Measurements from ENCODE around the gene ELMOD3. TPM values are rescaled to one million over a fixed set of nuclear protein-coding genes. Genes with fewer than 3 reads are reported as not detected.

The ELMOD3 gene
- polyA plus RNA-seq, 3 donors, result 6.1 to 53.3 (median 7.2) TPM

GRCh38 chr2:85394261-85394681 is 39.7 kb downstream of the ELMOD3 start:
- Histone ChIP-seq H3K4me2 (replicated peaks; ENCODE audit: extremely low read depth, low read length, poor library complexity, severe bottlenecking) (no peak overlapping the region), H3K36me3 (replicated peaks in 1 of 2; ENCODE audit: control insufficient read depth in 1 of 2, insufficient read depth in 2 of 2, low read length in 2 of 2) (peaks cover 91 to 100% of the 10 kb centered on the region in 2 donors), H2AFZ (ENCODE audit: insufficient read depth, low read depth, low read length, poor library complexity, severe bottlenecking) (no peak overlapping the region), H3K79me2 (ENCODE audit: insufficient read depth, low read length) (peaks cover 9% of the 10 kb centered on the region), H3K27ac (ENCODE audit: low read depth in 1 of 2, low read length in 2 of 2) (peak overlapping the region in 1 of 2 donors; percentile 51), H3K4me3 (replicated peaks in 1 of 3; ENCODE audit: low read depth in 2 of 3, low read length in 3 of 3) (no peak overlapping the region), H3K27me3 (ENCODE audit: control insufficient read depth in 2 of 2, insufficient read depth in 2 of 2, low read length in 2 of 2) (no peaks in the 10 kb centered on the region), H4K20me1 (ENCODE audit: insufficient read depth, low read length) (peaks cover 53% of the 10 kb centered on the region), H3K4me1 (ENCODE audit: control insufficient read depth in 1 of 2, insufficient read depth in 2 of 2, low read length in 2 of 2) (peaks cover 0 to 6% of the 10 kb centered on the region in 2 donors), H3K9ac (ENCODE audit: insufficient read depth, low read length, poor library complexity, severe bottlenecking) (no peak overlapping the region), H3K9me3 (replicated peaks in 1 of 2; ENCODE audit: control insufficient read depth in 1 of 2, insufficient read depth in 1 of 2, low read length in 2 of 2) (no peaks in the 10 kb centered on the region)
- TF ChIP-seq CTCF (IDR thresholded peaks at IDR 0.05), result no peak
- peaks cover 72 to 99% of the 10 kb centered on the region in 2 donors for H3K36me3 Mint-ChIP-seq
- peak overlapping the region in 2 of 7 donors; percentile 31 to 37 for H3K27ac Mint-ChIP-seq
- H3K27me3 Mint-ChIP-seq (ENCODE audit: low read depth in 3 of 3), result no peaks in the 10 kb centered on the region
- no peak overlapping the region for H3K4me3 Mint-ChIP-seq
- H3K9me3 Mint-ChIP-seq, result no peaks in the 10 kb centered on the region
- DNase-seq, result no peak
- peaks cover 6% of the 10 kb centered on the region for H3K4me1 Mint-ChIP-seq
- intact Hi-C loops (cut with micrococcal nuclease), result no loop called here
- 100% methylated on average over 4 of the region's 4 CpGs for WGBS (ENCODE audit: insufficient coverage)

GRCh38 chr2:85394976-85395375 is 40.4 kb downstream of the ELMOD3 start:
- H3K36me3 ChIP-seq (replicated peaks in 1 of 2; ENCODE audit: control insufficient read depth in 1 of 2, insufficient read depth in 2 of 2, low read length in 2 of 2), result peaks cover 88 to 100% of the 10 kb centered on the region in 2 donors
- H3K9ac ChIP-seq (ENCODE audit: insufficient read depth, low read length, poor library complexity, severe bottlenecking), result no peak overlapping the region
- peak overlapping the region in 2 of 7 donors; percentile 31 to 37 for H3K27ac Mint-ChIP-seq
- 92% methylated on average over 6 of the region's 6 CpGs for WGBS (ENCODE audit: insufficient coverage)
- no peaks in the 10 kb centered on the region for H3K27me3 Mint-ChIP-seq (ENCODE audit: low read depth in 3 of 3)
- no peak for DNase-seq
- H3K4me3 ChIP-seq (replicated peaks in 1 of 3; ENCODE audit: low read depth in 2 of 3, low read length in 3 of 3), result no peak overlapping the region
- no peaks in the 10 kb centered on the region for H3K9me3 ChIP-seq (replicated peaks in 1 of 2; ENCODE audit: control insufficient read depth in 1 of 2, insufficient read depth in 1 of 2, low read length in 2 of 2)
- intact Hi-C loops (cut with micrococcal nuclease), result no loop called here
- peaks cover 6% of the 10 kb centered on the region for H3K4me1 Mint-ChIP-seq
- no peak overlapping the region for H3K27ac ChIP-seq (ENCODE audit: low read depth in 1 of 2, low read length in 2 of 2)
- H3K36me3 Mint-ChIP-seq, result peaks cover 72 to 99% of the 10 kb centered on the region in 2 donors
- no peak overlapping the region for H2AFZ ChIP-seq (ENCODE audit: insufficient read depth, low read depth, low read length, poor library complexity, severe bottlenecking)
- peaks cover 48% of the 10 kb centered on the region for H4K20me1 ChIP-seq (ENCODE audit: insufficient read depth, low read length)
- no peaks in the 10 kb centered on the region for H3K27me3 ChIP-seq (ENCODE audit: control insufficient read depth in 2 of 2, insufficient read depth in 2 of 2, low read length in 2 of 2)
- H3K79me2 ChIP-seq (ENCODE audit: insufficient read depth, low read length), result peaks cover 10% of the 10 kb centered on the region
- no peak overlapping the region for H3K4me2 ChIP-seq (replicated peaks; ENCODE audit: extremely low read depth, low read length, poor library complexity, severe bottlenecking)
- H3K4me1 ChIP-seq (ENCODE audit: control insufficient read depth in 1 of 2, insufficient read depth in 2 of 2, low read length in 2 of 2), result peaks cover 0 to 6% of the 10 kb centered on the region in 2 donors
- no peak overlapping the region for H3K4me3 Mint-ChIP-seq
- no peak for TF ChIP-seq CTCF (IDR thresholded peaks at IDR 0.05)
- no peaks in the 10 kb centered on the region for H3K9me3 Mint-ChIP-seq
